Measurements from ENCODE around the gene SHISA2. TPM values are rescaled to one million over a fixed set of nuclear protein-coding genes. Genes with fewer than 3 reads are reported as not detected.
A peak's percentile ranks its signal among the peaks of the same experiment; 100 is the strongest.

The SHISA2 gene
- total RNA-seq, 3 donors from 2014 or later (not counting 1 experiment from before 2014, with no cell fraction given) = 0.11 TPM; not detected in 2

GRCh38 chr13:26045142-26045541, 6.7 kb downstream of the SHISA2 start:
- intact Hi-C loops (cut with micrococcal nuclease) = no loop called here
- no peaks in the 10 kb centered on the region for H3K36me3 Mint-ChIP-seq
- WGBS (ENCODE audit: insufficient coverage) = no CpG with 5 or more reads among the region's 2 CpGs
- H3K27me3 Mint-ChIP-seq (ENCODE audit: low read depth in 2 of 2) = peaks cover 26 to 27% of the 10 kb centered on the region in 2 donors
- Histone ChIP-seq H3K27me3 (ENCODE audit: control insufficient read depth, insufficient read depth, low read length) (peaks cover 16% of the 10 kb centered on the region), H3K4me1 (ENCODE audit: control insufficient read depth, insufficient read depth, low read length) (peaks cover 3% of the 10 kb centered on the region), H3K36me3 (ENCODE audit: control insufficient read depth, insufficient read depth, low read length) (no peaks in the 10 kb centered on the region), H3K27ac (ENCODE audit: low read length) (no peak overlapping the region), H3K9me3 (ENCODE audit: control insufficient read depth, insufficient read depth, low read length) (no peaks in the 10 kb centered on the region), H3K4me3 (ENCODE audit: low read length) (no peak overlapping the region)
- H3K4me3 Mint-ChIP-seq = no peak overlapping the region
- DNase-seq = peak in 1 of 2 donors; percentile 26
- H3K4me1 Mint-ChIP-seq = peaks cover 0 to 4% of the 10 kb centered on the region in 2 donors
- no peak overlapping the region for H3K27ac Mint-ChIP-seq
- ATAC-seq = no peak
- TF ChIP-seq CTCF (IDR thresholded peaks at IDR 0.05) = no peak
- H3K9me3 Mint-ChIP-seq = no peaks in the 10 kb centered on the region

- H3K27me3 Mint-ChIP-seq (ENCODE audit: low read depth in 2 of 2) = peaks cover 11 to 15% of the 10 kb centered on the region in 2 donors
- Histone ChIP-seq H3K4me3 (ENCODE audit: low read length) (no peak overlapping the region), H3K4me1 (ENCODE audit: control insufficient read depth, insufficient read depth, low read length) (no peaks in the 10 kb centered on the region), H3K36me3 (ENCODE audit: control insufficient read depth, insufficient read depth, low read length) (no peaks in the 10 kb centered on the region), H3K9me3 (ENCODE audit: control insufficient read depth, insufficient read depth, low read length) (no peaks in the 10 kb centered on the region), H3K27ac (ENCODE audit: low read length) (no peak overlapping the region), H3K27me3 (ENCODE audit: control insufficient read depth, insufficient read depth, low read length) (no peaks in the 10 kb centered on the region)
- H3K4me3 Mint-ChIP-seq = no peak overlapping the region
- H3K9me3 Mint-ChIP-seq = no peaks in the 10 kb centered on the region
- H3K4me1 Mint-ChIP-seq = no peaks in the 10 kb centered on the region
- no peak for TF ChIP-seq CTCF (IDR thresholded peaks at IDR 0.05)
- DNase-seq (no peak), ATAC-seq (no peak)
- intact Hi-C loops (cut with micrococcal nuclease) = no loop called here
- no peak overlapping the region for H3K27ac Mint-ChIP-seq
- H3K36me3 Mint-ChIP-seq = no peaks in the 10 kb centered on the region
- WGBS (ENCODE audit: insufficient coverage) = 88% methylated on average over 1 of the region's 1 CpG
Measured at GRCh38 chr13:26042785-26043184, 9.0 kb downstream of the SHISA2 start.

- 86% methylated on average over 3 of the region's 3 CpGs for WGBS (ENCODE audit: insufficient coverage)
- no peaks in the 10 kb centered on the region for H3K4me1 Mint-ChIP-seq
- no peak overlapping the region for H3K27ac Mint-ChIP-seq
- H3K36me3 ChIP-seq (ENCODE audit: control insufficient read depth, insufficient read depth, low read length) = no peaks in the 10 kb centered on the region
- H3K27me3 Mint-ChIP-seq (ENCODE audit: low read depth in 2 of 2) = peaks cover 0 to 4% of the 10 kb centered on the region in 2 donors
- DNase-seq (no peak), ATAC-seq (no peak)
- H3K4me3 ChIP-seq (ENCODE audit: low read length) = no peak overlapping the region
- H3K4me1 ChIP-seq (ENCODE audit: control insufficient read depth, insufficient read depth, low read length) = no peaks in the 10 kb centered on the region
- H3K9me3 Mint-ChIP-seq = no peaks in the 10 kb centered on the region
- H3K27ac ChIP-seq (ENCODE audit: low read length) = no peak overlapping the region
- no peak overlapping the region for H3K4me3 Mint-ChIP-seq
- H3K27me3 ChIP-seq (ENCODE audit: control insufficient read depth, insufficient read depth, low read length) = no peaks in the 10 kb centered on the region
- TF ChIP-seq CTCF (IDR thresholded peaks at IDR 0.05) = no peak
- no peaks in the 10 kb centered on the region for H3K36me3 Mint-ChIP-seq
- intact Hi-C loops (cut with micrococcal nuclease) = no loop called here
- H3K9me3 ChIP-seq (ENCODE audit: control insufficient read depth, insufficient read depth, low read length) = no peaks in the 10 kb centered on the region
Measured at GRCh38 chr13:26041444-26041843, 10.4 kb downstream of the SHISA2 start.

- Histone ChIP-seq H3K36me3 (ENCODE audit: control insufficient read depth, insufficient read depth, low read length) (no peaks in the 10 kb centered on the region), H3K9me3 (ENCODE audit: control insufficient read depth, insufficient read depth, low read length) (no peaks in the 10 kb centered on the region), H3K4me3 (ENCODE audit: low read length) (no peak overlapping the region), H3K27me3 (ENCODE audit: control insufficient read depth, insufficient read depth, low read length) (no peaks in the 10 kb centered on the region), H3K4me1 (ENCODE audit: control insufficient read depth, insufficient read depth, low read length) (no peaks in the 10 kb centered on the region), H3K27ac (ENCODE audit: low read length) (no peak overlapping the region)
- H3K27me3 Mint-ChIP-seq (ENCODE audit: low read depth in 2 of 2) = peaks cover 0 to 4% of the 10 kb centered on the region in 2 donors
- DNase-seq (no peak), ATAC-seq (no peak)
- intact Hi-C loops (cut with micrococcal nuclease) = no loop called here
- H3K4me1 Mint-ChIP-seq = no peaks in the 10 kb centered on the region
- H3K9me3 Mint-ChIP-seq = no peaks in the 10 kb centered on the region
- 94% methylated on average over 5 of the region's 8 CpGs for WGBS (ENCODE audit: insufficient coverage)
- no peaks in the 10 kb centered on the region for H3K36me3 Mint-ChIP-seq
- H3K4me3 Mint-ChIP-seq = no peak overlapping the region
- H3K27ac Mint-ChIP-seq = no peak overlapping the region
- no peak for TF ChIP-seq CTCF (IDR thresholded peaks at IDR 0.05)
Measured at GRCh38 chr13:26038931-26039475, 12.8 kb downstream of the SHISA2 start.

Data from natural killer cell (primary cell).